GM04504 (cell line): ENCODE measurements around the gene DGCR2.
"Not testable (repeated sequence)": the region's sequence is repeated elsewhere in the genome, so short reads cannot be mapped to it uniquely, and the experiment has no call there.

Experiments
- DNase-seq: peaks from one replicate; pipeline ENCODE4 v3.0.0-alpha.2; 2012; ENCODE audit warnings: low read depth

Gene DGCR2

DNA sequence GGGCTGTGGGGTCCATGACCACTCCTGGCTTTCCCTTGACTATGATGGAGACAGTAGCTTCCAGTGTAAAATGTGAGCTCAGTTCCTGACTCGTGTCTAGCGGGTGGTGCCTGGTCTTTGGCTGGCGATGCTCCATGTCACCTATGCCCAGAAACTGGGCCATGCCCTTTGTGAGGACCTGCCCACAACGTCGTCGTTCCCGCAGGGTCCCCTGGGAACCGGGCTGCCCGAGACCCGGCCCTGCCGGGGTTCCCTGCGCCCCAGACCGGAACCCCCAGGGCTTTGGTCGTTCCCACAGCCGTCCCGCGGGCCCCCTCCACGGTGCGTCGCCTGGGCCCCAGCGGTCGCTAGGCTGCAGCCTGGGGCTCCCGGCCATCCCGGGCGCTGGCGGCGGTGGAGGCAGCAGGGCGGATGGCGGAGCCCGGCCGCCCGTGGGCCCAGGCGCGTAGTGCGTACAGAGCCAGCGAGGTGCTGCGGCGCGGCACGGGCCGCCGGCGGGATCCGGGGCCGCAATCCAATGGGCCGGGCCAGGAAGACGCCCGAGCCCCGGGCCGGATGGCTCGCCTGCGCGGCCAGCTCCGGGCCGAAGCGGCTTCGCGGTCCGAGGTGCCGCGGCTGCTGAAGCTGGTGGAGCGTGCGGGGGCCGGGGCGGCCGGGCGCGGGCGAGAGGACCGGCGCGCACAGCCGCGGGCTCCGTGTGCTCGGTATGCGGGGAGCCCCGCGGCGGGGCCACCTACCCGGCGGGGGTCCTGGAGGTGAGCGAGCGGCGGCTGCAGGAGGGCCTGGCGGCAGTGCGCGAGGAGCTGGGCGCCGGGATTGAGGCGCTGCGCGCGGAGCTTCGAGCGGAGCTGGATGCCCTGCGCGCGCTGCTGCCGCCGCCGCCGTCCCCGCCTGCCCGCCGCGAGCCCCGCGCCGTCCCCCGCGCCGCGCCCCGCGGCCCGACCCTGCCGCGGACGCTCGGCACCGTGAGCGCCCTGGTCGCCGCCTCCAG, 92.8 kb downstream of the DGCR2 start:
- DNase-seq, result not testable (repeated sequence)

DNA sequence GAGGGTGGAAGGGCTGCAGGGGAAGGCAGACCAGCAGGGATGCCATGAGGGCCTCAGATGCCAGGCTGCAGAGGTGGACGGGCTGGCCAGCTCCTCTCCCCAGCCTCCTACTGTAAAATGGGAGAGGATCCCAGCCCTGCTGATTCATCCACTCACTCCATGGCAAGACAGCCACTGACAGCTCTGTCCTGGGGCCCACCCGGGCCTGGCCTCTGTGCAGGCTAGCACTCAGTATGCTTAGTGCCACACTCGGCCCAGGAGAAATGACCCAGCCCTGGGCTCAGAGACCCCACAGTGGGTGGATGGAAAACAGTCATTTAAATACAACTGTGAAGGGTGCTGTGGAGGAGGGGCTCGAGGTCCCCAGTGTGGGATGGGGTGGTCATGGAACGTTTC, 94.2 kb downstream of the DGCR2 start:
- DNase-seq, result not testable (repeated sequence)

DNA sequence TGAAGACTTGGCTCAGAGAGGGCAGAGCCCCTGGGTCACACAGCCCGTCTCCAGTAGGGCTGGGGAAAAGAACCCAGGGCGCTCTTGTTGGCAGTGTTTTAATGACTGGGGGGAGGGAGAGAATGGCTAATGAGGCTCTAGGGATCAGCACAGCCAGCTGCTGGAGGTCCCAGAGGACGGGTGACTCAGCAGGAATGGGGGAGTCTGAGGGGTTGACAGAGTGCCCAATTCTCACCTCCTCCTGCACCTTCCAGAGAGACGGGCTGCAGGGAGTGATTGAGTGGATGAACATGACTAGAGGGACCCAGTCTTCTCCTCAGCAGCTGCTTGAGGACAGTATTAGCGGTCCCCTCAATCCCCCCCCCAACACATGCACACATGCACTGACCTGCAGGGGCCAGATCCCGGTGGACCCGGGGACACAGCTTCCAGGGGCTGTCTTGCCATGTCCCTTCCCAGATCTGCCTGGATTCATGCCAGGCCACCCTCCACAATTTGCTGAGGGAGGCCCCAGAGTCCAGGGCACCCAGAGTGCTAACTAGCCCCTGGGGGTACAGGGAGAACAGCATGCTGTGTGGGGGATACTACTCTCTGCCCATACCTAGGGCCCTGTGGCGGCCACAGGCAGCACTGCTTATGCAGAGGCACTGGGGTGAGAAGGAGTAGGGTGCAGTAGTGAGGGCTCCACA, 94.7 kb downstream of the DGCR2 start:
- DNase-seq, result not testable (repeated sequence)

DNA sequence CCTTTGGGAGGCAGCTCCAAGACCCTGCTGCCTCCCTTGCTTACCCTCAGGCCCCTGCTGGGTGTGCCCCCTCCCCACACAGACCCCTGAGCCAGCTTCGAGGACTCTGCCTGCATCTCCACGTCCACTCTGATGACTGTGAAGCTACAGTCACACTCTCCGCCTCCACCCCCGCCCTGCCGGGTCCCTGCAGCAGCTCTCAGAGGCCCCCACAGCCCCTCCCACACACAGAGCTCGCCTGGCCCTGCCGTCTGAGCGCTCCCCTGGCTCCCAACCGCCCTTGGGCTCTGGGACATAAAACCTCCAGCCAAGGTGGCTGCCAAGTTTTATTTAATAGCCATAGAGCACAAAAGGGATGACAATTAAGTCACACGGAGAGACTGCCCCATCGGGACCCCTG, 96.1 kb downstream of the DGCR2 start:
- not testable (repeated sequence) for DNase-seq

DNA sequence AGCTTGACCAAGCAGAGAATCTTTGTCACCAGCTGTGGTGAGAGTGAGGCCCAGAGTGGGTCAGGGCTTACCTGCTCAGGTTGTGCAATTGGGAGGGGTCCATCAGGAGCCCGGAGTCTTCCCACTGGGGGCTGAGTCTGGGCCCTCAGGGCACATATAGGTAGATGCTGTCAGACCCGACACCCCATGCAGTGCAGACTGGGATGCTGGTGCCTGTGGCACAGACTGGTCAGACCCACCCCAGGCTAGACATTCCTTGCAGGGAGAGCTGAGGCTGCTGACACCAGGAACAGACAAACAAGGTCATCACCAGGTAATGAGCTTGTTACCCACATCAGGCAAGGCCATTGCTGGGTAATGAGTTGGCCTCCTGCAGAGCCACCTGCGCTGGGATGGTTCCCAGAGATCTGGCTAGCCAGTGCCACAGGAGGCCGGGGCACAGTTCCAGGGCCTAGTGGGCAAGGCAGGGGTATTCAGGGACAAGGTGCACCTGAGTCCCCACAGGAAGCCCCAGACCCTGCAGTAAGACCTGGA, 97.2 kb downstream of the DGCR2 start:
- DNase-seq, result not testable (repeated sequence)

DNA sequence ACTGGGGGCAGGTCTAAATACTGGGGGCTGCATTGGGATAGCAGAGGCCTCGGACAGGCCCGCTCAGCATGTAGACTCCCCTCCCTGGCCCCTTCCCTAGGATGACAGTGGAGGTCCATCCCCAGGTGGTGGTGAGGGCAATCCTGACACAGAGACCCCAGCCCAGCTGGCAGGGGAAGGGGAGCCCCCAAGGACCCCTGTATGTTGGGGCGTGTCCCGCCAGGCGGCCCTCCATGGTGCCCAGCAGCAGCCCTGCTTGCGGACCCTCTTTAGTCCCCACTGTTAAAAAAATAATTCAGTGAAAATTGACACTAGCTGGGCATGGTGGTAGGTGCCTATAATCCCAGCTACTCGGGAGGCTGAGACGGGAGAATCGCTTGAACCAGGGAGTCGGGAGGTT, 98.3 kb downstream of the DGCR2 start:
- DNase-seq, result not testable (repeated sequence)

DNA sequence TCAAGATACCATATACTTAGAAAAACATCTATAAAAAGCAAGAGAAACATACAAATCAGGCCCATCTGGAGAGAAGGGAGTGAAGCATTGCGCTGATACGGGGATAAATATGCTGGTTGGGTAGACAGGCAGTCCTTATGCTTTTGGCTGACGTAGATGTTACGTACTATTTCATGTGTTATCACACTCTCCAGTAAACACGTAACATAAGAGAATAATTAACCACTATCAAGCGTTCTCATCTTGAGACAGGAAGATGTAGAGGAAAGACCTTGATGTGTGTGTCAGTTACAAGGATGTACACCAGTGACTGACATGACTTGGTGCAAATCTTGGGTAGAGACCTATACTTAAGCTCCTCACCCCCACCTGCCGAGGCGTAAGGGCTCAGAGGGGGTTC, 99.5 kb downstream of the DGCR2 start:
- no peak for DNase-seq

DNA sequence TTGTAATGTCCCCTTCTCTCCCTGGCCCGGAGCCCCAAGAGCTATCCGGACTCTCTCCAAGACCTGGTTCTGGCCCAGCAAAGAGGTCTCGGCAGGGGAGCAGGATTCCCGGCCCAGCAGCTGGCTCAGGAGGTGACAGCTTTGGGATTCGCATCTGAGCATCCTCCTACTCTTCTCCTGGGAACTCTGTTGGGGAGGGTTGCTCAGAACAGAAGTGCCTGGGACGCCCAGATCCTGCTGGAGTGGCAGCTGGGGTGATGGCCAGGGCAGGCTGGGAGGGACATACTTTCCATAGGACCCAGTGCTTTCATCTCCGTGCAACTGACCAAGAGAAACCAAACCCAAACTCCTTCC, 102.6 kb downstream of the DGCR2 start:
- DNase-seq, result no peak

DNA sequence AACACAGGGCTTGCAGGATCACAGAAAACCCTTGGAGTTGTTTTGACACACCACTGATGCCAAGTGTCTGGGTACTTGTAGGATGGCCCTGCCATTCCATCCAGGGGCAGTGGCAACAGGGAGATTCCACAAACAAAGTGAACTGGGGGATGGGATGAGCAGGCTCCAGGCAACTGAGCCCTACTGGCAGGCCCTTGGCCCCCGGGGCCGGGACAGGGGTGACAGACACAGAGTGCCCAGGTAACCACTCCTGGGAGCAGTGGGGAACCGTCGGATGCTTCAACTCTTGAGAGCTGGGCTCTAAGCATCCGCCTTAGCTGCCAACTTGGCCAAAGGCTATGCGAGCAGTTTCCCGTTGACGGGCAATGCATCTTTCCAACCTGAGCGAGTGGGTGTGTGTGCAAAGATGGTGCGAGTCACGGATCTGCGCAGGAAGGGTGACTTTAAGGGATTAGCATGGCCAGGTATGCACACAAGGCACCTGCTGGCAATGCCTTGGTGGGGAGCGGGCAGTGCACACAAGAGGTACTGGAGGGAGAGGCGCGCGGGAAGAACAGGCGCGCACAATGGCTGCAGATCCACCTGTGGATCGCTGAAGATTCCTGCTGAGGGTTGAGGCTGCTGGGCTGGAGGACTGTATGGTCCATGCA, 103.1 kb downstream of the DGCR2 start:
- DNase-seq, result no peak

DNA sequence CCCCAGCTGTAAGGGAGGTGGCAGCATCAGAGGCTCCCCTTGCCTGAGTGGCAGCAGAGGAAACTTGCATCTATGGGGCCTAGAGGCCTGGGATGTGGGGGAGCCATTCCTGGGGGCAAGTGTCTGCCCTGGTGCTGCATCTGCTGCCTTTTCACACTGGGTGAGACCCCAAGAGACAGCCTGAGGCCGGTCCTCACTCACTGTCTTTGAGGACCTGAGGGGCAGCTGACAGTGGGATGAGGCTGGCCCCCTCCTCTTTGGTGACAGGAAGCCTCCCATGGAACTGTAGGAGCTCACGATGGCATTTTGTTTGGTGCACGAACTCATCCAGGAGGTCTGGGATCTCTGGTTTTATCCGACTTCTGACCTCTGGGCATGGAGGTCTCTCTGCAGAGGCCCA, 104.0 kb downstream of the DGCR2 start:
- no peak for DNase-seq

DNA sequence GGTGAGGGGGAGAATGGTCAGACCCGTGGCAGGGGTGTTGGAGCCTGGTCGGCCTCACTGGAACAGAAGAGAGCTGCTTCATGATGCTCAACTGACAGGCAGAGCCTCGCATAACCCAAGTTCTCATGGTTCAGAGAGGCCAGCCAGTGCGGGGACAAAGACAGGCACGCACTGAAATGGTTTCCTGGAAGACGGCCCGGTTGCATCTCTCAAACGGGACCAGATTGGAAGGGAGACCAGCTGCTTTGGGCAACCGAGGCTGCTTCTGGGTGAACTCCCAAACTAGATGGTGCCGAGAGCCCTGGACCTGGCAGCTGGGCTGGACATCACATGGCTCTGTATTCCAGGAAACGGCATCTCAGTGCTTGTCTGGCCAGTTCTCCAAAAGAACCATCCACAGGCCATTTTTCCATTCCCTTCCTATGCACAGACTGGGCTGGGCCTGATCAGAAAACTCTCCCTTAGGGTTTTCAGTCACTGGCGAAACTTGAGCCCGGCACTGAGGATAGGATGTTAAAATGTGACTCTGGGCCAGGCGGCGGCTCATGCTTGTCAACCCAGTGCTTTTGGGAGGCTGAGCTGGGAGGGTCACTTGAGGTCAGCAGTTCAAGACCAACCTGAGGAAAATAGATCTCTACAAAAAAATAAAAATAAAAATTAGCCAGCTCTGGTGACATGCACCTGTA, 106.0 kb downstream of the DGCR2 start:
- DNase-seq, result no peak

DNA sequence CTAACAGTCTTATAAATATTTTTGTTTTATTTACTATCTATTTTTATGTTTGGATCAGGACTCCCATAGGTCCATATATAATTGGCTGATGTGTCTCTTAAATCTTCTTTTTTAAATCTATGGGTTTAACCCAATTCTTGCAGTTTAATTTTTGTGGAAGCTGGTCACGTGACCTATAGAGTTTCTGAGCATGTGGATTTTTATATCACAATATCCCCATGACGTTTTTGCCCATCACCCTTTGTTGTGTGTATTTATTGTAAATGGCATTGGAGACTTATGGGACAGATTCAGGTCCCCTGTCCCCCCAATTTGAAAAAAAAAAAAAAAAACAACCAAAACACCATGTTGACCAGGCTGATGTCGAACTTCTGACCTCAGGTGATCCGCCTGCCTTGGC, 107.3 kb downstream of the DGCR2 start:
- no peak for DNase-seq

DNA sequence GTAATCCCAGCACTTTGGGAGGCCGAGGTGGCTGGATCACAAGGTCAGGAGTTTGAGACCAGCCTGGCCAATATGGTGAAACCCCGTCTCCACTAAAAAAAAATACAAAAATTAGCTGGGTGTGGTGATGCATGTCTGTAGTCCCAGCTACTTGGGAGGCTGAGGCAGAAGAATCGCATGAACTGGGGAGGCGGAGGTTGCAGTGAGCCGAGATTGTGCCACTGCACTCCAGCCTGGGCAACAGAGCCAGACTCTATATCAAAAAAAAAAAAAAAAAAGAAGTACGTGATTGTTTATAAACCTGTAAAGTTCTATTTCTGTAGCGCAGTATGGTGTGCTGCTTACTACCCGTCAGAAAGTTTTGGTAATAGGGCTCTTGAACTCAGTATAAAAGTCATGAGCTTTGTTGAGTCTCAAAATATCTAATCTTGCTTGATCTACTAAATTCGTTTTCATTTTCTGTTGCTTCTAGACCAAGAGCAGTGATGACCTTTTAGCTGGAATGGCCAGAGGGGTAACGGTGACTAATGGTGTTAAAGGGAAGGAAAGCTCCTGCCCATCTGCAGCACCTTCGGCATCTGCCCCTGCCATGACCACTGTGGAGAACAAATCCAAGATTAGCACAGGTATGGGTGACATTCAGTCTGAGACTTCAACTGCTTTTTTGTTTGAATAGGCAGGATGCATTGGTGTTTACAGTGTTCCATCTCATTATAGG, 108.2 kb downstream of the DGCR2 start:
- DNase-seq, result not testable (repeated sequence)

DNA sequence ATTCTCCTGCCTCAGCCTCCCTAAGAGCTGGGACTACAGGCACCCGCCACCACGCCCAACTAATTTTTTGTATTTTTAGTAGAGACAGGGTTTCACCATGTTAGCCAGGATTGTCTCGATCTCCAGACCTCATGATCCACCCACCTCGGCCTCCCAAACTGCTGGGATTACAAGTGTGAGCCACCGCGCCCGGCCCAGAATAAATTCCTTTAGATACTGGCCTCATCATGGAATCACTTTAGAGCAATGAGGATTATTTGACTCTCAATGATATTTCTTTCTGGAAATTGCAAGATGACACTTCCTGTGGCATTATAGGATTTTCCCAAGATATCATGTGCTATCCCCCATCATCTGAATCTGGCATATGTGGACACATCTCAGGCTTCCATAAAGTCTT, 108.8 kb downstream of the DGCR2 start:
- not testable (repeated sequence) for DNase-seq

DNA sequence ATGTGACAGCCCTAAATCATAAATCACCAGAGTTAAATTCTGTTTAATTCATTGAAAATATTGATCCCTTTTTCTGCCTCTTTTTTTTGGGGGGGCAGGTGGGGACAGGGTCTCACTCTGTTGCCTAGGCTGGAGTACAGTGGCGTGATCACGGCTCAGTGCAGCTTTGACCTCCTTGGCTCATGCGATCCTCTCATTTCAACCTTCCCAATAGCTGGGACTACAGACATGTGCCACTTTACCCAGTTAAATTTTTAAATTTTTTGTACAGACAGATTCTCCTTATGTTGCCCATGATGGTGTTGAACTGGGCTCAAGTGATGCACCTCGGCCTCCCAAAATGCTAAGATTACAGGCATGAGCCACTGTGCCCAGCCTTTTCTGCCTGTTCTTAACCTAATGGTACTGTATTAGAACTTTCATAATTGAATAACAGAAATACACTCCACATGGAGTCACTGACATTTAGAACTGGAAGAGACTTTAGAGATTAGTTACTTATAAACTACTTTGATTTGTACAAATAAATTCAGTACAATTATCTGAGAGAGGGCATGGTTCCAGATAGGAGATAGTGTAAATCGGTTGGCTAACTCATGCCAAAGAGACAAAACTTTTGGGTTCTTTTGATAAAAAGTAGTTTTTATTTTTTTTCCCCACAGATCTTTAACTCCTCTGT, 109.8 kb downstream of the DGCR2 start:
- no peak for DNase-seq

DNA sequence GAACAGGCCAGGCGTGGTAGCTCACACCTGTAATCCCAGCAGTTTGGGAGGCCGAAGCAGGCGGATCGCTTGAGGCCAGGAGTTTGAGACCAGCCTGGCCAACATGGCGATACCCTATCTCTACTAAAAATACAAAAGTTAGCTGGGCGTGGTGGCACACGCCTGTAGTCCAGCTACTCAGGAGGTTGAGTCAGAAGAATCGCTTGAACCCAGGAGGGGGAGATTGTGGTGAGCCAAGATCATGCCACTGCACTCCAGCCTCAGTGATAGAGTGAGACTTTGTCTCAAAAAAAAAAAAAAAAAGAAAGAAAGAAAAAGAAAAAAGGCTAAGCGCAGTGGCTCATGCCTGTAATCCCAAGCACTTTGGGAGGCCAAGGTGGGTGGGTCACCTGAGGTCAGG, 110.6 kb downstream of the DGCR2 start:
- not testable (repeated sequence) for DNase-seq

DNA sequence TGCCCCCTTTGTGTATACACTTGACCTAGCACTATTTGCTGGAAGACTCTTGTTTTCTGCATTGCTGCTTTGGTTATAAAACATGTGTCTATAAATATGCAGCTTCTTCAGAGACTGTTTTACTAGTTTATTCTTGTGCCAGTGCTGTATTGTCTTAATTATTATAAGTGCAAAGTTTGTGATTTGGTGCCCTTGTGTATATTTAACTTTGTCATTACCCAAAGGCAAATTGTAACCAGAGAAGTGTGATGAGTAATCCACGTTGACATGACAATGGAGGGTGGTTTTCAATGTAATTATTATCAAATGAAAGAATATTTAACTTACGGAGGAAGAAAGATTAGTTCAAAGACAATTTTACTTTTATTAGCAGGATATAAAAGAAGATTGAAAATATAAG, 111.1 kb downstream of the DGCR2 start:
- DNase-seq, result no peak

DNA sequence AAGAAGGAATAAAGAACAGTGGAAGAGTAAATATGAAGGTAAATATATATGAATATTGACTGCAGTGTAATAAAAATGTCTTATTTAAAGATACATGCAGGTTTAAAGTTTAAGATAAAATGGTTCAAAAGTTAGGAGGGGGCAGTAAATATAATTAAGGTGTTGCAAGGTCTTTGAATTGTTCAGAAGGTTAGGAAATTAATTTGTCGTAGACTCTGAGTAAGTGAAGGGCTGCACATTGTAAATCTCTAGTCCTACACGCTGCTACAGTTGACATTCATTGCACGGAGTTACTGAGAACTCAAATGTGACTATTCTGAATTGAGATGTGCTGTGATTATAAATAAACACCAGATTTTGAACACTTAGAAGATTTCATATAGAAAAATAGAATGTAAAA, 116.3 kb downstream of the DGCR2 start:
- DNase-seq, result no peak

DNA sequence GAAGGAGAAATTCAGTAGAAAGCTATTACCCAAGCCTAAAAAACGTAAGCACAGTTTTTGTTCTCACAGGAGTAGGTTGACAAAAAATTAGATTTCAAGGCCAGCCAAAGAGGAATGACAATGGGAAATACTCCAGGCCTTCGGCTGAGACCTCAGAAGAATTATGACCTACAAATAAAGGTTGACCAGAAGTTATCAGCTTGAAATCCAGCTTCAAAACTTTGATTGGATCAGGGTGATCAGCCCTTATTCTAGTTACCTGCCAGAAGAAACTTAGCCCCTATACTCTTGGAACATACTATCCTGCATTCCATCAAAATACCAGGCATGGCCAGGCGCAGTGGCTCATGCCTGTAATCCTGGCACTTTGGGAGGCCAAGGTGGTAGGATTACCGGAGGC, 117.7 kb downstream of the DGCR2 start:
- no peak for DNase-seq

DNA sequence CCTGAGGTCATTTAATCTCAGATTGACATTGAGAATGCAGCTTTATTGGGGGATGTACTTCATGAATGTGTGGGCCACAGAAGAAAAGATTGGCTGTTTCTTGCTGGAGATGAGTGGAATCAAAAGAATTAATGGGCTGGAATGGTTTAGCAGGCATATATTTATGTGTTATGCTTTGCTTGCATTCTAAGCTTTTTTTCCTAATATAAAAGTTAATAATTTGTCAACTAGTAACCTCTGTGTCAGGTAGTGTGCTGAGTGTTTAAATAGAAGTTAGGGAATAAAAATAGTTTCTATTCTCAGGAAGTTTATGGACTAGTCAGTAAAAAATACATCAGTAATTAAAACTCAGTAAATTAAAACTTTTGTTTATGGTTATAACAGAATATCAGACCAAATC, 118.7 kb downstream of the DGCR2 start:
- DNase-seq, result no peak

DNA sequence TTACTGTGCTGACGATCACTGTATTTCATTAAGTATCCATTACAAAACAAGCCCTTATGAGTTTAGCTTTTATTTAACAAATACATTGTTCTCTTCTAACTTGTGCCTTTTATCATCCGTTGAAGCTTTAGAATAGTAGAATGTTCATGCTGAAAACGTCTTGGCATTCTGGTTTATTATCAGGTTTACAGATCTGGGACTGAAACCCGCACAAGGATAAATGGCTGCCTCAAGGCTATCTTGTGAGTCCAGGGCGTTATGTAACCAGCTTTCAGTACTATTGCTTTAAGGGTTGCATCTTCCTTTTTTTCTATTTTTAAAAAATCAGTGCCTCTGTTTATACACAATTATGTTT, 119.6 kb downstream of the DGCR2 start:
- DNase-seq, result no peak
